H1 (cell line): ENCODE measurements around the gene SLC2A11. TPM values are rescaled to one million over a fixed set of nuclear protein-coding genes. Genes with fewer than 3 reads are reported as not detected.

ENCODE experiments used
- BCL11A ChIP-seq, 2 experiments: IDR thresholded peaks; one replicate each; pipeline ENCODE4 v1.6.1; 2011; ENCODE audit warnings: low read depth in 2 of 2, low read length in 2 of 2, mild to moderate bottlenecking in 2 of 2
- CBX8 ChIP-seq: fragments of 300-800, 300-1000 bp; sonication (generic); IDR thresholded peaks from 2 replicates; pipeline ENCODE4 v1.7.1; 2016; ENCODE audit warnings: low read depth, low read length, borderline replicate concordance
- PHF8 ChIP-seq: fragments of 200-600 bp; sonication (generic); conservative IDR thresholded peaks from 2 replicates; pipeline ENCODE4 v1.7.1; 2012; ENCODE audit warnings: low read depth, mild to moderate bottlenecking, inconsistent platforms, low read length, moderate library complexity
- POLR2AphosphoS5 ChIP-seq: IDR thresholded peaks from 2 replicates; pipeline ENCODE4 v1.6.1; 2011; ENCODE audit warnings: low read depth, low read length
- RFX5 ChIP-seq: IDR thresholded peaks from 2 replicates; pipeline ENCODE4 v1.6.1; 2011; ENCODE audit warnings: low read depth, low read length, improper control_type of control experiment, borderline replicate concordance
- SP4 ChIP-seq: IDR thresholded peaks from 2 replicates; pipeline ENCODE4 v1.6.1; 2012; ENCODE audit warnings: low read length, inconsistent platforms
- SUZ12 ChIP-seq: fragments of 200-600 bp; sonication (generic); IDR thresholded peaks from 2 replicates; pipeline ENCODE4 v1.6.1; 2012; ENCODE audit warnings: mild to moderate bottlenecking, inconsistent platforms, low read length, moderate library complexity, mixed read lengths
- polyA plus RNA-seq, 7 experiments: library from polyadenylated mRNA; depleted of rRNA in 3 of 7; stranded (reverse) in 5 of 7; unstranded in 2 of 7; fragments of >200 nt in 5 of 7; fragments of 200-250 nt in 2 of 7; gene quantifications; 1 replicate in 5 of 7; 2 replicates in 1 of 7; 4 replicates in 1 of 7; pipeline versions ENCODE4 v1.2.1 to v1.2.3, GENCODE V29; 2011 to 2013; ENCODE audit warnings: missing spikeins in 2 of 7, mixed read lengths in 2 of 7
- total RNA-seq: library from RNA; stranded (reverse); fragmentation: NEBNext Ultra II Directional; extraction: Animal tissue kit (Norgen Biotek cat#: 25700); gene quantifications from 2 replicates; pipeline ENCODE4 v1.2.1, GENCODE V29; 2021

Gene SLC2A11
- total and polyA plus RNA-seq, 2 of the 8 experiments (the other 6 are each of a cell fraction or from before 2014, with no cell fraction given): 10.7 to 12.5 TPM

DNA sequence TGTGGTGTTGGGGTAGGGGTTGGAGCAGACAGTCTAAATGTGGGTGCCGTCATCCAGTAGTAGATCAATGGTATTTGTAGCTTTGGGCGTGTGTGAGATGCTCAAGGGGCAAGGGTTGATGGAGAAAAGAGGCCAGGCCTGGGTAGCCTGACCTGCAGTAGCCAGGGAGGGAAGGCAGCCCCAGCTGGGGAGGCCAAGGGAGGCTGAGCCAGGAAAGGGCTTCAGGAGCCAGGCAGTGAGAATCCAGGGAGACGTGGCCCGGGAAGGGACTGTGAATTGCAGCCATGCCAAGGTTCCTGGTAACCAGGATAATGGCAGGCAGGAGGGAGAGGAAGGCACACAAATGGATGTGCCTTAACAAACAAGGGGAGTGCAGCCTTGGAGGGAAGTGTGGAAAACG lies 16.4 kb upstream of the SLC2A11 start (continued):
- TF ChIP-seq RFX5 (no peak), PHF8 (no peak), SP4 (no peak), SUZ12 (no peak), CBX8 (no peak), BCL11A (IDR thresholded peaks at IDR 0.05; ENCODE audit: low read depth in 2 of 2, low read length in 2 of 2) (no peak), POLR2AphosphoS5 (no peak)
- TF ChIP-seq, all 59 proteins: peak for 0
